ENCODE data around the gene ALPG. TPM values are rescaled to one million over a fixed set of nuclear protein-coding genes. Genes with fewer than 3 reads are reported as not detected.

Gene ALPG
- total and polyA plus RNA-seq, 9 of the 15 experiments (the other 6 are each of a cell fraction or from before 2014, with no cell fraction given) = not detected

DNA sequence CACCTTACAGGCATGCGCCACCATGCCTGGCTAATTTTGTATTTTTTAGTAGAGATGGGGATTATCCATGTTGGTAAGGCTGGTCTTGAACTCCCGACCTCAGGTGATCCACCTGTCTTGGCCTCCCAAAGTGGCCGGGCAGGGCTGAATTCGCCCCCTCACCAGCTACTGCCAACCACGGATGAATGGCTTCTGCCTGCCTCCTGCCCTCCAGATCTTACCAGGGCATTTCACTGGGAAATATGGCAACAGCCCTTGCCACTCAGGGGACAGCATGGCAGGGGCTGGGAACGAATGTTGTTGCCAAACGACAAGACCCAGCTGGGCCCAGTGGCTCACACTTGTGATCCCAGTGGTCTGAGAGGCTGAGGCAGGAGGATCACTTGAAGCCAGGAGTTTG is 29.9 kb upstream of the ALPG start:
- ChIA-PET POLR2A (no interaction called here), CTCF (ENCODE audit: low intra/inter-chr PET ratio) (no interaction called here)
- intact Hi-C loops (cut with micrococcal nuclease) (no loop called here), in situ Hi-C loops (cut with MboI) (no loop called here)
- BruUV-seq (replicated peaks) = no TSS peak
- H3K9me3 ChIP-seq (replicated peaks; ENCODE audit: control insufficient read depth, insufficient read depth, low read depth, low read length) = no peaks in the 10 kb centered on the region
- peaks cover 0 to 29% of the 10 kb centered on the region in 2 experiments; a peak in 4 of 5 replicates for H3K27me3 ChIP-seq (ENCODE audit: control insufficient read depth in 2 of 2, insufficient read depth in 2 of 2, low read length in 2 of 2)
- no peaks in the 10 kb centered on the region for H3K36me3 ChIP-seq (ENCODE audit: control insufficient read depth, insufficient read depth, low read length)
- H3K4me2 ChIP-seq (ENCODE audit: insufficient read depth, low read length) = no peak overlapping the region
- WGBS (ENCODE audit: insufficient coverage, low coverage, missing lambda C conversion rate) = 0% methylated on average over 4 of the region's 7 CpGs
- ATAC-seq (no peak), DNase-seq (ENCODE audit: extremely low read depth in 1 of 4, low spot score in 3 of 4) (no peak), FAIRE-seq (no peak)
- H4K20me1 ChIP-seq (replicated peaks; ENCODE audit: control insufficient read depth, insufficient read depth, low read length) = no peaks in the 10 kb centered on the region
- H3K9ac ChIP-seq (ENCODE audit: insufficient read depth in 1 of 2, low read depth in 2 of 2, low read length in 2 of 2) = no peak overlapping the region
- H2AFZ ChIP-seq (ENCODE audit: low read depth, low read length) = no peak overlapping the region
- H3K4me1 ChIP-seq (replicated peaks in 1 of 2; ENCODE audit: control insufficient read depth in 2 of 2, insufficient read depth in 2 of 2, low read length in 2 of 2) = peaks cover 0 to 10% of the 10 kb centered on the region in 2 experiments; a peak in 1 of 5 replicates
- no peaks in the 10 kb centered on the region for H3K9me1 ChIP-seq (ENCODE audit: control insufficient read depth, insufficient read depth, low read length)
- H3K79me2 ChIP-seq (ENCODE audit: control insufficient read depth, insufficient read depth, low read length) = no peaks in the 10 kb centered on the region
- no peak overlapping the region for H3K4me3 ChIP-seq
- TF ChIP-seq CEBPG (CRISPR knock-in tag; IDR thresholded peaks at IDR 0.05) (no peak), CEBPG (tag; conservative IDR thresholded peaks at IDR 0.05 in 1 of 2, IDR thresholded peaks at IDR 0.05 in 1 of 2) (no peak), ZC3H4 (CRISPR knock-in tag; IDR thresholded peaks at IDR 0.05; ENCODE audit: borderline replicate concordance) (no peak), LARP7 (IDR thresholded peaks at IDR 0.05) (no peak), BRF1 (IDR thresholded peaks at IDR 0.05; ENCODE audit: borderline replicate concordance, extremely low read depth, insufficient read length) (no peak), ZNF184 (CRISPR knock-in tag; IDR thresholded peaks at IDR 0.05) (no peak), SLC30A9 (CRISPR knock-in tag; IDR thresholded peaks at IDR 0.05) (no peak), GATA2 (CRISPR knock-in tag; IDR thresholded peaks at IDR 0.05) (no peak), SMAD2 (IDR thresholded peaks at IDR 0.05; ENCODE audit: low read depth, low read length) (no peak), CBFA2T2 (conservative IDR thresholded peaks at IDR 0.05) (no peak), CHCHD3 (CRISPR knock-in tag; IDR thresholded peaks at IDR 0.05) (no peak), MCM2 (IDR thresholded peaks at IDR 0.05; ENCODE audit: low read depth) (no peak), FUS (optimal IDR thresholded peaks at IDR 0.05; ENCODE audit: low read depth, low read length) (no peak), TRIM28 (IDR thresholded peaks at IDR 0.05) (no peak)
- TF ChIP-seq, protein P1, sequence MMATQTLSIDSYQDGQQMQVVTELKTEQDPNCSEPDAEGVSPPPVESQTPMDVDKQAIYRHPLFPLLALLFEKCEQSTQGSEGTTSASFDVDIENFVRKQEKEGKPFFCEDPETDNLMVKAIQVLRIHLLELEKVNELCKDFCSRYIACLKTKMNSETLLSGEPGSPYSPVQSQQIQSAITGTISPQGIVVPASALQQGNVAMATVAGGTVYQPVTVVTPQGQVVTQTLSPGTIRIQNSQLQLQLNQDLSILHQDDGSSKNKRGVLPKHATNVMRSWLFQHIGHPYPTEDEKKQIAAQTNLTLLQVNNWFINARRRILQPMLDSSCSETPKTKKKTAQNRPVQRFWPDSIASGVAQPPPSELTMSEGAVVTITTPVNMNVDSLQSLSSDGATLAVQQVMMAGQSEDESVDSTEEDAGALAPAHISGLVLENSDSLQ (IDR thresholded peaks at IDR 0.05) = no peak
- H3K27ac ChIP-seq (ENCODE audit: extremely low read depth, low read depth, low read length) = no peak overlapping the region
